GM19035 (cell line): ENCODE results near the gene AGK.

Source experiments
- ATAC-seq: cut with Tn5 transposase; IDR thresholded peaks from one replicate; pipeline ENCODE4 v1.9.1; 2021; ENCODE audit not compliant: unreplicated experiment

Gene AGK

GRCh38 chr7:141584935-141585334, 33.7 kb downstream of the AGK start:
- no peak for ATAC-seq

DNA sequence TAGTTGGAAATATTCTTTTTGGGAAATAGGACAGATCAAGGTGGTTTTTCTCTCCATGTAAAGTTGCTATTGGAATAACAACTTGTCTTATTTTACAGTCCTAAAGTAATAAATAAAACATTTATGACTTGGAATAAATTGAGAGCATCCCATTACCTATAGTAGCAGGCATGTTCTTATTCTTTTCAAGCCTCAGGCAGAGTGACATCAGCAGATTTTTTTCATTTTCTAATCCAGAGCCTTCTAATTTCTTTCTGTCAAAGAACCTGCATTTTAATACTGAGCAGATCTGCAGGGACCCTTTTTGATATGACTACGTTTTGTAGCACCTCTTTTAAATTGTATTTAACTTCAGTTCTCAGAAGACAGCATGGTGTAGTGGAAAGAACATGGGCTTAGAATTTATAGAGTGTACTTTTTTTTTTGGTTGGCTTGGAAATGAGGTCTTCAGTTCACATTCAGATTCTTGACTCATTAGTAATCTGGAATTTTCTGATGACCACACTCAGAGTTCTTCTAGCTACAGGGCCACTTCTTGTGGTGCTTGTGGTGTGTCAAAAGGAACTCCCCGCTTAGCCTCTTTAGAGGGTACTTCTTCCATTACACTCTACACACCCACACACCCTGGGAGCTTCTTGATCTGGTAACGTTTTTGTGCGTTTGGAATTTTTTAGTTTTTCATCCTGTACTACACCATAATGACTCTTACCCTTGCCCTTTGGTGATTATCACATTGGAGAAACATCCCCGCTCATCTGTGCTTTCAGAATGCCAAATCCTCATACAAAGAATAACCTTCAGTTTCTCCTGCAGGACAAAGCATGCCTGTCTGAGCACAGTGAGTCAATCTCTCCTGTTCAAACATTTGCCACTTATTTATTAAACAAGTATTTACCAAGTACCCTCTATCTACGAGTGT, 34.6 kb downstream of the AGK start:
- ATAC-seq = peak; percentile 88

- no peak for ATAC-seq
These were observed 35.7 kb downstream of the AGK start for GRCh38 chr7:141586878-141587277.

- ATAC-seq = no peak
These were observed 36.1 kb downstream of the AGK start for GRCh38 chr7:141587304-141587703.

- ATAC-seq = no peak
These were observed 37.7 kb downstream of the AGK start for GRCh38 chr7:141588912-141589311.

GRCh38 chr7:141590071-141590470, 38.9 kb downstream of the AGK start:
- no peak for ATAC-seq

DNA sequence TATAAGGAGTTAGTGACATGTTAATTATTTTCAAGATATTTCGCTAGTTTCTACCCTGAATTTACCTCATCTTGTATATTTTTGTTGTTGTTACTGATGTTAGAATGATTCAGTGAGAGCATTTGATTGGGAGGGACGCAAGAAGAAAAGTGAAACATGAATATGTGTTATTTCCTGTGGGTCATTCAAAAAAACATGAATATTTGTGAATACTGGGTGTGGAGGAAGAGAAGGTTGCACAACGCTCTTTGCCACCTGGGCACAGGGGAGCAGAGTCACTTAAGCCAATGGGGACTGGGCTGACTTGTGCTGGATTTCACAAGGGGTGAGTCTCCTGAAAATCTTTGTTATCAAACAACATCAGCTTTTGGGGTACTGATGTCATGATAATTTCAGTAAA, 39.5 kb downstream of the AGK start:
- no peak for ATAC-seq

DNA sequence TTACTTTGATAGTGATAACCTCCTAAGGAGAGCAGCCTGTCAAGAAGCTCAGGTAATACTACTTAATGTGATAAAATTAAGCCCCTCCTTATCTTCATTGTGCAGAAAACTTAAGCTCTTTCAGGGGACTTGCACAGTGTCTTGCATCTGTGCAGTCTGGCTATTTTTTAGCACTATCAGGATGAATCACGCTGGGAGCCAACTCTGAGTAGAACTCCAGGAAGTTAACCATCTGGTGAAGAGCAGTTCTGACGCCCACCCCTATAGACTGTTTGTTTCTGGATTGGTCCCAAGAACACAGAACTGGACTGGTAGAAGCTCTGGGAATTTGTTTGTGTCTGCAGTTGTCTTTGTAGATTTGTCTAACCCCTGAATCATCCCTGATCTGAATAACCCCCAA, 41.9 kb downstream of the AGK start:
- ATAC-seq = no peak

DNA sequence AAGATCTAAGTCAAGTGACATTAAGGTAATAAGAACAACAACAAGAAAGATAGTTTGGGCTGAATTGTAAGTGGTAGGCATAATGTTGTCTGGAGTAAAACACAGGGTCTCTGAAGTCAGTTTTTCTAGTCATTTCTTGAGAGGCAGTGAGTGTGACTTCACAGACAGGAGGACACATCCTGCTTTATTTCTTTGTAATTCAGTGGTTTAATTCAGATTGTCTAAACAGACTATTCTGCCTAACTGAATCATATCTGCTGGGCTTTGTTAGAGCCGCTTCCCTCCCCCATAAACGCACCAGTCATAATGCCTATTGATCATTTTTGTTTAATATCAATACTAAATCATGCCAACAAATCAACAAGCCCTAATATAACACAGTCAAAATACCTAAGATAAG, 46.8 kb downstream of the AGK start:
- ATAC-seq = no peak

- ATAC-seq = no peak
These were observed 47.2 kb downstream of the AGK start for GRCh38 chr7:141598408-141598807.

GRCh38 chr7:141600168-141601006, 49.2 kb downstream of the AGK start:
- no peak for ATAC-seq

- no peak for ATAC-seq
These were observed 58.4 kb downstream of the AGK start for GRCh38 chr7:141609576-141609975.

DNA sequence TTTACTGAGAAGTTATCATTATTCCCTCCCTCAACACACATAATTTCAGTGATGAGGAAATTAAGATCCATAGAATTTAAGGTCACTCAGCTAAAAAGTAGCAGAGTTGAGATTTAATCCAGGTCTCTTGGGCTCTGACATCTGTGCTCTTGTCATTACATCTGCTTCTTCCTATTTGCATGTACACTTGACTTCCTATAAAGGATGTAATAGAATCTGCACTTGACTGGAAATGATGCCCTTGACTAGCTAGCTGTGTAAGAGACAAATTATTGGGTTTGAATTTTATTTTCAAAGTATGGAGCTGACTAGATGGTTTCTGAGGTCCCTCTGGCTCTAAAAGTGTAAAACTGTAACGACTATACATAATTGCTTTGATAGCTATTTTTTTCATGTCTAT, 59.5 kb downstream of the AGK start:
- no peak for ATAC-seq

GRCh38 chr7:141612861-141613260, 61.7 kb downstream of the AGK start:
- no peak for ATAC-seq

DNA sequence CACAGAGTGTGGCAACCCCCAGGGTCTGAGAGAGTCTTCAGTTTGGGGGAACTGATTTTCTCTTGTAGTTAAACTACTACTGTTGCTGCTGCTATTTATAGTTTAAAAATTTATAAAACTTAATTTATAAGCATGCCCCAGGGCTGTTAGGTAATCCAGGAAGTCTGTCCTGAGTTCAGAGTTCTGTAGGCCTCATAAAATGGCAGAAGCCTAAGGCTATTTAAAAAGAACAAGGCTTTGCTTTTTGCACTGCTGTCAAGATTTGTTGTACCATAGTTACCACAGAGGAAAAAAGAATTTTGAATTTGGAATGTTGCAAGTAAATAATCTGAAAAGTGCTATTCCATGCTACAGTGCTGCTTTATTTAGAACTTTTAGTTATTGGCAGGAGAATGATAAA, 66.1 kb downstream of the AGK start:
- ATAC-seq = no peak

DNA sequence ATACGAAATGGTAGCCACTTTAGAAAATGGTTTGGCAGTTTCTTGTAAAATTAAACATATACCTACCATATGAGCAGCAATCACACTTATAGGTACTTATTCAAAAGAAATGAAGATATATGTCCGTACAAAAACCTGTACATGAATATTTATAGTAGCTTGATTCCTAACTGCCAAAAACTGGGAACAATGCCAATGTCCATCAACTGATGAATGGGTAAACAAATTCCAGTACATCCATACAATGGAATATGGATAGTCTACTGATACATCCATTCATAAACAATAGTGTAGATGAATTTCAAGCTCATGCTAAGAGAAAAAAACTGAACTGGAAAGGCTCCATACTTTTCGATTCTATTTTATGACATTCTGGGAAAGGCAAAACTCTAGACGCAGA, 68.5 kb downstream of the AGK start:
- no peak for ATAC-seq

DNA sequence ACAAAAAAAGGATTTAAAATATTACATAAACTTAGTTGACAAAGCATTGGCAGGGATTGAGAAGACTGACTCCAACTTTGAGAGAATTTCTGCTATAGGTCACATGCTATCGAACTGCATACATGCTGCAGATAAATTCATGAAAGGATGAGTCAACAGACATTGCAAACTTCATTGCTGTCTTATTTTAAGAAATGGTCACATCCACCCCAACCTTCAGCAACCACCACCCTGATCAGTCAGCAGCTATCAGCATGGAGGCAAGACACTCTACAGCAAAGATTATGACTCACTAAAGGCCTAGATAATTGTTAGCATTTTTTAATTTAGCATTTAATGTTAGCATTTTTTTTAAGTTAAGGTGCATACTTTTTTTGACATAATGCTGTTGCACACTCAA, 73.6 kb downstream of the AGK start:
- no peak for ATAC-seq

- no peak for ATAC-seq
These were observed 79.4 kb downstream of the AGK start for GRCh38 chr7:141630621-141631020.

DNA sequence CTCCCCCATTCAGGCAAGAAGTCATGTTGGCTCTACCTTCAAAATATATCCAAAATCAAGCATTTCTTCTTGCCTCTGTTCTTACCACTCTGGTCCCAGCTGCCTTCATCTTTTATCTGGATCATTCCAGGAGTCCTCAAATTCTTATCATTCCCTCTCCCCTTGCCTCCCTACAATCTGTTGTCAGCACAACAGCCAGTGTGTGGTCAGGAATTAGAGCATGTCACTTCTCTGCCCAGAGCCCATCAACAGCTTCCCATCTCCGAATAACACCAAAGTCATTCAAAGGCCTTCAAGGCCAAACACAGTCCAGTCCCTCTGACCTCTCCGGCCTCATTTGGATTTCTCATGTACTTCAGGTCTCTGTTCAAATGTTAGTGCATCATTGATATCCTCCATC, 80.3 kb downstream of the AGK start:
- ATAC-seq = no peak

- no peak for ATAC-seq
These were observed 82.9 kb downstream of the AGK start for GRCh38 chr7:141634065-141634464.

DNA sequence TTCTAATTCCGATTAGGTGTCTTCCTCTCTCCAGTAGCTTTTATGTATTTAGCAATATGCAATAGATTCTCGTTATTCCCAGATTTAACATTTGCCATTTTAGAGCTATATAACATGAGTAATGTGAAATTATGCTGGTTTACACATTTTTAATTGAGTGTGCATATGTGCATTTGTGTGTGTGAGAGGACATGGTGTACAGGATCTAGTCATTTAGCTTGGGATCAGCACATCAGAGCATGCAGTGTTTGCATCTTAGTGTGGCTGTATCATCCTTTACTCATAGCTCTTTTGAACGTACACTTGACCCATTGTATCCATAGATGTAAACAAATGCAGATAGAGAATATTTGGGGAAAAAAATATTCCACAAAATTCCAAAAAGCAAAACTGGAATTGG, 84.8 kb downstream of the AGK start:
- ATAC-seq = no peak

DNA sequence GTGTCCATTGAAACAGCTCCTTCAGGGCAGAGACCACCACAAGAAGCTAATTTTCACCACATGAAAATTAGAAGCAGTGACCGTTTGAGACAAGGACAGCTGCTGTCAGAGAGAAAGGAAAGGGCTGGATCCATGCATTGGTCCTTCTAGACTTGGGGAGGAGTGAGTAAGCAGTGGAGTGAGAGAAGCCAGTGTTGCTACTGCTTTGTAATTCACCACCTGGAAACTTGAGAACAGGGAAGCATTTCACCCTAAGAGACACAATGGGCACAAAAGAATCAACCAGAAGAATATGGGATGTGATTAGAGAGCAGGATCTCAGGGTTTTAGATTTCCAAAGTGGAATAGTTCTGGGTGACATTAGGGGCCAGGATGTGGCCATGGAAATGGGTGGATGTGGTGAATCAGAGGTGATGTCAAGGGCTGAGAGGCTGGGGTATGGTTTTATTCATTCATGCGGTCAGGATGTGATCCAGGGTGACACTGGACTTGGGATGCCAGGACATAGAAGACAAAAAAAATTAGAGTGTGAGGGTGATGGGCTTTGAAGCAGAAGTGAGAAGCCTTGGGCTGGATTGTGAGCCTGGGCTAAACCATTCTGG, 89.1 kb downstream of the AGK start:
- ATAC-seq = no peak
